C4-2B (cell line): ENCODE measurements around the gene OR5K2.

ENCODE experiments used
- H3K27ac ChIP-seq: fragments of 450-650 bp; 2 replicates; pipeline ENCODE4 v1.5.1; 2017
- ZFX ChIP-seq: fragments of 450-650 bp; IDR thresholded peaks from 2 replicates; pipeline ENCODE4 v1.6.1; 2017
- TF ChIP-seq, protein P1 (sequence below): fragments of 450-650 bp; conservative IDR thresholded peaks from 2 replicates; pipeline ENCODE4 v1.5.1; 2017; ENCODE audit warnings: mild to moderate bottlenecking

The OR5K2 gene

DNA sequence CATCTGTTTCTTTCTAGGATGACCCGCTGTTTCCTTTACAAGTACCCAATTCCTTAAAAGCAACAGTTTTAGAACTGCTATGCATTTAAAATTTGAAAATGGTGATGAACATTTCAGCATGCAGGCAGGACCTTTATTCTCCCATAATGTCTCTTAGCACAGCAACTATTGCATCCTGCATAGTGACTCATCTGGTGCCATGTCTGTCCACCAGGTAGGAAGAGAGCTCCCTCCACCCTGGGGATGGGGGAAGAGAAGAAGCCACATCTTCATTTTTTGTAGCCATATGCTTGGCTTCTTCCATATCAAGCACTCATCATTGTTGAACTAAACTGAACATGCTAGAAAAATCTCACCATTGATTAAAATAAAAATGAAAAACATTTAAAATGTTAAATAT lies 44.2 kb downstream of the OR5K2 start:
- no peak overlapping the region for H3K27ac ChIP-seq
- TF ChIP-seq, protein P1, sequence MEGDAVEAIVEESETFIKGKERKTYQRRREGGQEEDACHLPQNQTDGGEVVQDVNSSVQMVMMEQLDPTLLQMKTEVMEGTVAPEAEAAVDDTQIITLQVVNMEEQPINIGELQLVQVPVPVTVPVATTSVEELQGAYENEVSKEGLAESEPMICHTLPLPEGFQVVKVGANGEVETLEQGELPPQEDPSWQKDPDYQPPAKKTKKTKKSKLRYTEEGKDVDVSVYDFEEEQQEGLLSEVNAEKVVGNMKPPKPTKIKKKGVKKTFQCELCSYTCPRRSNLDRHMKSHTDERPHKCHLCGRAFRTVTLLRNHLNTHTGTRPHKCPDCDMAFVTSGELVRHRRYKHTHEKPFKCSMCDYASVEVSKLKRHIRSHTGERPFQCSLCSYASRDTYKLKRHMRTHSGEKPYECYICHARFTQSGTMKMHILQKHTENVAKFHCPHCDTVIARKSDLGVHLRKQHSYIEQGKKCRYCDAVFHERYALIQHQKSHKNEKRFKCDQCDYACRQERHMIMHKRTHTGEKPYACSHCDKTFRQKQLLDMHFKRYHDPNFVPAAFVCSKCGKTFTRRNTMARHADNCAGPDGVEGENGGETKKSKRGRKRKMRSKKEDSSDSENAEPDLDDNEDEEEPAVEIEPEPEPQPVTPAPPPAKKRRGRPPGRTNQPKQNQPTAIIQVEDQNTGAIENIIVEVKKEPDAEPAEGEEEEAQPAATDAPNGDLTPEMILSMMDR: no peak

DNA sequence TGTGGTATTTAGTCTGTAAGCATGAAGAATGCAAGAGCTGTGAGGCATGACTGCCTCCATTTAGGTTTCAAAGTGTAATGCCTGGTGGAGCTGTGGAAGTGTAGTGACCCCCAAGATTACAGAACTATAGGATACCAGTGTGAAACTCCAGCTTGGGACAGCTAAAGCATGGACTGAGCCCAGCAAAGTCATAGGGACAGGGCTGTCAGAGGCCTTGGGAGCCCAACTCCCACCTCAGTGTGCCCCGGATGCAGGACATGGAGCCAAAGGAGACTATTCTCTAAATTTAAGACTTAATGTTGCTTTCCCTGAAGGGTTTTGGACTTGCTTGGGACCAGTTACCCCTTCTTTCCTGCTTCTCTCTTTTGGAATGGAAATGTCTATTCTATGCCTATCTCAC lies 45.1 kb downstream of the OR5K2 start:
- no peak overlapping the region for H3K27ac ChIP-seq
- TF ChIP-seq, protein P1: no peak

DNA sequence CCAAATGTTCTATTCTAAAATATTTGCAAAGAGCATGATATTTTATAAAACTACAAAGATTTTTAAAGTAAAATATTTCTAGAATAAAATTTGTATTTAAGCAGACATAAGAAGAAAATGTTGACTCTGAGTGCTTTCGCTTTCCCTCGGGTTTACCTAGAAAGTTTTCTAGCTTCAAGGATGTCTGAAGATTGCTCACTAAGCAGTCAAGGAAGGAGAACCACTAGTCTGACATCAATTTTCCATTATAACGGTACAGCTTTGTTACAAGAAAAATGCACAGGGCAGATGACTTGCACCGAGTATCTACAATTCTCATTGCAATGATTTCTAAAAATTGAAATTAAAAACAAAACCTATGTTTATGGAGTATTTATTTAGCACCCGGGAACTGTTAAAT lies 48.5 kb downstream of the OR5K2 start:
- TF ChIP-seq, protein P1: no peak
- TF ChIP-seq ZFX: no peak
- H3K27ac ChIP-seq: no peak overlapping the region
